ENCODE measurements around the gene STAP2.

GRCh38 chr19:4295972-4296771 is 42.5 kb downstream of the STAP2 start:
- TF ChIP-seq, protein P1, sequence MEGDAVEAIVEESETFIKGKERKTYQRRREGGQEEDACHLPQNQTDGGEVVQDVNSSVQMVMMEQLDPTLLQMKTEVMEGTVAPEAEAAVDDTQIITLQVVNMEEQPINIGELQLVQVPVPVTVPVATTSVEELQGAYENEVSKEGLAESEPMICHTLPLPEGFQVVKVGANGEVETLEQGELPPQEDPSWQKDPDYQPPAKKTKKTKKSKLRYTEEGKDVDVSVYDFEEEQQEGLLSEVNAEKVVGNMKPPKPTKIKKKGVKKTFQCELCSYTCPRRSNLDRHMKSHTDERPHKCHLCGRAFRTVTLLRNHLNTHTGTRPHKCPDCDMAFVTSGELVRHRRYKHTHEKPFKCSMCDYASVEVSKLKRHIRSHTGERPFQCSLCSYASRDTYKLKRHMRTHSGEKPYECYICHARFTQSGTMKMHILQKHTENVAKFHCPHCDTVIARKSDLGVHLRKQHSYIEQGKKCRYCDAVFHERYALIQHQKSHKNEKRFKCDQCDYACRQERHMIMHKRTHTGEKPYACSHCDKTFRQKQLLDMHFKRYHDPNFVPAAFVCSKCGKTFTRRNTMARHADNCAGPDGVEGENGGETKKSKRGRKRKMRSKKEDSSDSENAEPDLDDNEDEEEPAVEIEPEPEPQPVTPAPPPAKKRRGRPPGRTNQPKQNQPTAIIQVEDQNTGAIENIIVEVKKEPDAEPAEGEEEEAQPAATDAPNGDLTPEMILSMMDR (conservative IDR thresholded peaks at IDR 0.05 in 1 of 2, IDR thresholded peaks at IDR 0.05 in 1 of 2; ENCODE audit: extremely low read depth in 1 of 2, insufficient read depth in 1 of 2, low read depth in 1 of 2, low read length in 2 of 2): no peak
- TF ChIP-seq EZH2 (IDR thresholded peaks at IDR 0.05; ENCODE audit: borderline replicate concordance, low read length): no peak
